WTC11 (cell line): ENCODE data around the gene KAZN. TPM values are rescaled to one million over a fixed set of nuclear protein-coding genes. Genes with fewer than 3 reads are reported as not detected.

Source experiments
- ATAC-seq: fragments of 200-7000 bp; cut with Tn5 transposase; 2 replicates; pipeline ENCODE4 v1.10.0; 2021; ENCODE audit warnings: mild to moderate bottlenecking, moderate library complexity
- CTCF ChIA-PET: fragments of 300-600 bp; sonication (Branson Sonifier 250); formaldehyde crosslinking; loops from one replicate; lab custom pipeline; 2021; ENCODE audit warnings: antibody characterized with exemption; lab: Charles Lee
- POLR2A ChIA-PET: fragments of 350-600 bp; sonication (Branson Sonifier 250); formaldehyde crosslinking; loops from one replicate; lab custom pipeline; 2021; ENCODE audit warnings: antibody characterized with exemption; lab: Charles Lee
- DNase-seq: peaks from one replicate; pipeline ENCODE4 v3.0.0; 2021; ENCODE audit warnings: low spot score
- H3K27ac Mint-ChIP-seq: 2 replicates; pipeline ENCODE4 v1.8.0; 2021; ENCODE audit warnings: mixed read lengths
- H3K27me3 Mint-ChIP-seq: 2 replicates; pipeline ENCODE4 v1.8.0; 2021; ENCODE audit warnings: low read depth, mild to moderate bottlenecking, moderate library complexity, mixed read lengths
- H3K36me3 Mint-ChIP-seq: 2 replicates; pipeline ENCODE4 v1.8.0; 2021; ENCODE audit warnings: mixed read lengths
- H3K4me1 Mint-ChIP-seq: 2 replicates; pipeline ENCODE4 v1.8.0; 2022; ENCODE audit warnings: mixed read lengths
- H3K4me3 Mint-ChIP-seq: 2 replicates; pipeline ENCODE4 v1.8.0; 2021; ENCODE audit warnings: mild to moderate bottlenecking, moderate library complexity, mixed read lengths
- H3K9me3 Mint-ChIP-seq: 2 replicates; pipeline ENCODE4 v1.8.0; 2021; ENCODE audit warnings: mixed read lengths
- AR ChIP-seq: fragments of 250-450 bp; sonication (Bioruptor Pico); IDR thresholded peaks from 2 replicates; pipeline ENCODE4 v1.9.0; 2021; ENCODE audit warnings: mild to moderate bottlenecking
- ATF1 ChIP-seq: sonication (generic); formaldehyde crosslinking; IDR thresholded peaks from 2 replicates; pipeline ENCODE4 v1.8.1; 2023; ENCODE audit warnings: mild to moderate bottlenecking, moderate library complexity, missing genetic modification reagents
- ATF6 ChIP-seq: sonication (generic); formaldehyde crosslinking; IDR thresholded peaks from 2 replicates; pipeline ENCODE4 v1.8.1; 2023; ENCODE audit warnings: mild to moderate bottlenecking, missing genetic modification reagents
- CREB1 ChIP-seq: sonication (generic); formaldehyde crosslinking; IDR thresholded peaks from 2 replicates; pipeline ENCODE4 v1.8.0; 2023; ENCODE audit warnings: mild to moderate bottlenecking, missing genetic modification reagents
- CREM ChIP-seq: sonication (generic); formaldehyde crosslinking; IDR thresholded peaks from 2 replicates; pipeline ENCODE4 v1.8.1; 2022; ENCODE audit warnings: mild to moderate bottlenecking, missing genetic modification reagents, moderate library complexity
- E2F5 ChIP-seq: sonication (generic); formaldehyde crosslinking; IDR thresholded peaks from 2 replicates; pipeline ENCODE4 v1.8.1; 2022; ENCODE audit warnings: mild to moderate bottlenecking, moderate library complexity, missing genetic modification reagents
- ELF4 ChIP-seq: sonication (generic); formaldehyde crosslinking; IDR thresholded peaks from 2 replicates; pipeline ENCODE4 v1.8.1; 2022; ENCODE audit warnings: low read depth, mild to moderate bottlenecking, moderate library complexity, missing genetic modification reagents
- ERG ChIP-seq: fragments of 250-450 bp; sonication (Bioruptor Pico); IDR thresholded peaks from 2 replicates; pipeline ENCODE4 v1.8.0; 2021; ENCODE audit warnings: mild to moderate bottlenecking
- ETV6 ChIP-seq: sonication (generic); formaldehyde crosslinking; IDR thresholded peaks from 2 replicates; pipeline ENCODE4 v1.8.1; 2022; ENCODE audit warnings: mild to moderate bottlenecking, missing genetic modification reagents
- GRHL2 ChIP-seq: fragments of 250-450 bp; sonication (Bioruptor Pico); IDR thresholded peaks from 2 replicates; pipeline ENCODE4 v1.8.0; 2022; ENCODE audit warnings: mild to moderate bottlenecking, moderate library complexity; ENCODE audit not compliant: insufficient replicate concordance, severe bottlenecking
- MXD4 ChIP-seq: fragments of 250-450 bp; sonication (Bioruptor Pico); IDR thresholded peaks from 2 replicates; pipeline ENCODE4 v1.8.0; 2021; ENCODE audit warnings: mild to moderate bottlenecking, moderate library complexity, borderline replicate concordance
- MYBL2 ChIP-seq: sonication (generic); formaldehyde crosslinking; IDR thresholded peaks from 2 replicates; pipeline ENCODE4 v1.8.1; 2023; ENCODE audit warnings: mild to moderate bottlenecking, moderate library complexity, missing genetic modification reagents
- NFATC4 ChIP-seq: fragments of 250-450 bp; sonication (Bioruptor Pico); IDR thresholded peaks from 2 replicates; pipeline ENCODE4 v1.9.0; 2021; ENCODE audit warnings: mild to moderate bottlenecking
- NR2C2 ChIP-seq: sonication (generic); formaldehyde crosslinking; IDR thresholded peaks from 2 replicates; pipeline ENCODE4 v1.8.0; 2022; ENCODE audit warnings: mild to moderate bottlenecking, missing genetic modification reagents
- PRRX2 ChIP-seq: fragments of 250-450 bp; sonication (Bioruptor Pico); IDR thresholded peaks from 2 replicates; pipeline ENCODE4 v1.8.0; 2021; ENCODE audit warnings: mild to moderate bottlenecking
- RORB ChIP-seq: fragments of 250-450 bp; sonication (Bioruptor Pico); IDR thresholded peaks from 2 replicates; pipeline ENCODE4 v1.9.0; 2021; ENCODE audit warnings: mild to moderate bottlenecking
- USF2 ChIP-seq: sonication (generic); formaldehyde crosslinking; IDR thresholded peaks from 2 replicates; pipeline ENCODE4 v1.8.1; 2023; ENCODE audit warnings: mild to moderate bottlenecking, missing genetic modification reagents, moderate library complexity
- ZBTB21 ChIP-seq: sonication (generic); formaldehyde crosslinking; IDR thresholded peaks from 2 replicates; pipeline ENCODE4 v1.8.1; 2023; ENCODE audit warnings: mild to moderate bottlenecking, missing genetic modification reagents, borderline replicate concordance
- ZNF232 ChIP-seq: sonication (generic); formaldehyde crosslinking; IDR thresholded peaks from 2 replicates; pipeline ENCODE4 v1.8.0; 2022; ENCODE audit warnings: mild to moderate bottlenecking, missing genetic modification reagents
- ZNF317 ChIP-seq: sonication (generic); formaldehyde crosslinking; IDR thresholded peaks from 2 replicates; pipeline ENCODE4 v1.8.1; 2023; ENCODE audit warnings: low read depth, mild to moderate bottlenecking, moderate library complexity, missing genetic modification reagents, borderline replicate concordance
- ZNF396 ChIP-seq: fragments of 250-450 bp; sonication (Bioruptor Pico); IDR thresholded peaks from 2 replicates; pipeline ENCODE4 v1.8.0; 2021; ENCODE audit warnings: mild to moderate bottlenecking, moderate library complexity, borderline replicate concordance
- ZNF423 ChIP-seq: fragments of 250-450 bp; sonication (Bioruptor Pico); IDR thresholded peaks from 2 replicates; pipeline ENCODE4 v2.1.2; 2022; ENCODE audit warnings: mild to moderate bottlenecking, moderate library complexity
- total RNA-seq: library from RNA; stranded (reverse); gene quantifications from 3 replicates; pipeline ENCODE4 v1.2.3, GENCODE V29; 2021

The KAZN gene
- total RNA-seq, 1 experiment from 2014 or later, result 19.9 TPM

- TF ChIP-seq ZNF423 (no peak), NR2C2 (CRISPR knock-in tag) (no peak), RORB (no peak), ZNF396 (no peak), AR (CRISPR knock-in tag) (no peak), ATF1 (CRISPR knock-in tag) (no peak), E2F5 (CRISPR knock-in tag) (no peak)
- TF ChIP-seq, all 79 proteins: peak for 0
Observed at GRCh38 chr1:15067148-15067547, 468.7 kb downstream of the KAZN start (continued).

- POLR2A ChIA-PET, result no interaction called here
- H3K9me3 Mint-ChIP-seq, result no peaks in the 10 kb centered on the region
- no peaks in the 10 kb centered on the region; the same call in 1 of the 2 replicates for H3K36me3 Mint-ChIP-seq
- DNase-seq, result no peak
- TF ChIP-seq CREM (CRISPR knock-in tag) (no peak), ETV6 (CRISPR knock-in tag) (no peak), MXD4 (CRISPR knock-in tag) (no peak)
- TF ChIP-seq, all 79 proteins: peak for 0
- Mint-ChIP-seq H3K4me1 (no peaks in the 10 kb centered on the region), H3K27ac (no peak overlapping the region), H3K27me3 (no peaks in the 10 kb centered on the region), H3K4me3 (no peak overlapping the region)
- CTCF ChIA-PET, result no interaction called here
- ATAC-seq, result no peak
Observed at GRCh38 chr1:15068152-15068551, 469.7 kb downstream of the KAZN start.

- ATAC-seq, result no peak
- no peak for TF ChIP-seq CREB1 (CRISPR knock-in tag)
- TF ChIP-seq E2F5 (CRISPR knock-in tag), result no peak
- no peak for TF ChIP-seq GRHL2 (CRISPR knock-in tag)
- TF ChIP-seq ZBTB21, result no peak
- ChIA-PET CTCF (interaction anchor here (1.1 to 1.9 kb wide), 3 partner anchors 8 to 22 kb away, joined by 3 to 5 read pairs (median 4); no protein-coding TSS in a partner anchor), POLR2A (no interaction called here)
- Mint-ChIP-seq H3K9me3 (no peaks in the 10 kb centered on the region), H3K36me3 (no peaks in the 10 kb centered on the region), H3K4me3 (no peak overlapping the region), H3K4me1 (no peaks in the 10 kb centered on the region), H3K27ac (no peak overlapping the region), H3K27me3 (no peaks in the 10 kb centered on the region)
- DNase-seq, result no peak
Observed at GRCh38 chr1:15068997-15069396, 470.5 kb downstream of the KAZN start.

GRCh38 chr1:15070145-15070748 is 471.8 kb downstream of the KAZN start:
- no peak overlapping the region for H3K4me3 Mint-ChIP-seq
- no peaks in the 10 kb centered on the region for H3K9me3 Mint-ChIP-seq
- H3K27me3 Mint-ChIP-seq, result no peaks in the 10 kb centered on the region
- no peaks in the 10 kb centered on the region for H3K36me3 Mint-ChIP-seq
- no peak overlapping the region for H3K27ac Mint-ChIP-seq
- H3K4me1 Mint-ChIP-seq, result no peaks in the 10 kb centered on the region
- ATAC-seq (no peak), DNase-seq (no peak)
- ChIA-PET CTCF (interaction anchor here (1.0 to 1.9 kb wide), 3 partner anchors 9 to 43 kb away, joined by 3 to 5 read pairs (median 4); no protein-coding TSS in a partner anchor), POLR2A (no interaction called here)
- TF ChIP-seq ERG (CRISPR knock-in tag) (no peak), USF2 (CRISPR knock-in tag) (no peak), ZNF317 (no peak), PRRX2 (CRISPR knock-in tag) (no peak), ZNF232 (no peak), NFATC4 (CRISPR knock-in tag) (no peak), ELF4 (no peak), ATF6 (CRISPR knock-in tag) (no peak), MYBL2 (CRISPR knock-in tag) (no peak), ETV6 (CRISPR knock-in tag) (no peak)
